SW480 (cell line): ENCODE measurements around the gene CAPG.

Experiments used
- DNase-seq: peaks from one replicate; pipeline ENCODE4 v3.0.0-alpha.2; 2016; ENCODE audit warnings: low spot score

Gene CAPG

DNA sequence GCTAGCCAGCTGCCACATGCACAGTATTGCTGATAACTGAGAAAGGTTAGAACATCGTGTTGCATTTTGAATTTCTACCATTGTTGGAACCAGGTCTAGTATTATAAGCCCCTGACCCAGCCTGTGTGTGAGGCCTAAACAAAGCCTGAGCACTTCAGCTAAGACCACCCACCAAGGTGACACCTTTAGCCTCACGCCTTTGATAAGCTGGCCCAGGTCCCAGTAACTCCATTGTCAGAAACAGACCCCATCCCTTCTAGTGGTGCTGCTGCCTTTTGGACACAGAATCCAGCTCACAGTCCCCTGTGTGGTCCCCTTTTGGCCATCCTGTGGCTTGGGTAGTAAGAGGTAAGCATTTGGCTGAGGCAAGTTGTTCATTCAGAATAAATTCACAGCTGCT, 54.0 kb downstream of the CAPG start:
- DNase-seq: no peak

DNA sequence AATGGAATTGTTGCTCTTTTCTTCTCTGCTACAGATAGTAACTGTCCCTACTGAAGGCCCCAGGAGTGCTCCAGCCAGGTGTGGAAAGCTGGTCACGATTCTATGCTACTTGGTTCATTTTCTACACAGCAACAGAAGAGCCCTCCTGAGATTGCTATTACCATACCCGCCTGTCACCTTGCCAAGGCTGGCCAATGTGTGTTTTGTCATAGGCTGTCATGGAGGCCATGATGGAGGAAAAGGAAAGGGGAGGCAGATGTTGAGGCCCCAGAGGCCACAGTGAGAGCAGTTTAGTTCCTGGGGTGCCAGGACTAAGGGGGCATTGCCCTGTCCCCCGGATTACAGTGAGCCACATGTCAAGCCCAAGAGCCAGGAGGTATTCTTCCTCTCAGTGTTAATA, 54.6 kb downstream of the CAPG start:
- DNase-seq: no peak

DNA sequence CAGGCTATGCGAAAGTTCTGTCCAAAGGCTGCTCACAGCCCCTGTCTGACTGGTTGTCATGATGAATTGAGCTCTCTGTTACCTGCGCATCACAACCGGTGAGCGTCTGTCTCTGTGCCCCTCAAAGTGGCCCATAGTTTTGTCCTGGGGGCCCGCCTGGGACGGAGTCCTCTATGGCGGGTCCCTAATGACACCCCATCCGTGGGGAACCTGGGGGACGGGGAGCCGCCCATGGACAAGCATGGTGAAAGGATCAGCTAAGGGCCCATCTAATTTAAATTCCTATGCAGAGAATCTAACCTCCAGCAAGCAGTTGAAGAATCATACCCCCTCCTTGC, 55.1 kb downstream of the CAPG start:
- DNase-seq: no peak

DNA sequence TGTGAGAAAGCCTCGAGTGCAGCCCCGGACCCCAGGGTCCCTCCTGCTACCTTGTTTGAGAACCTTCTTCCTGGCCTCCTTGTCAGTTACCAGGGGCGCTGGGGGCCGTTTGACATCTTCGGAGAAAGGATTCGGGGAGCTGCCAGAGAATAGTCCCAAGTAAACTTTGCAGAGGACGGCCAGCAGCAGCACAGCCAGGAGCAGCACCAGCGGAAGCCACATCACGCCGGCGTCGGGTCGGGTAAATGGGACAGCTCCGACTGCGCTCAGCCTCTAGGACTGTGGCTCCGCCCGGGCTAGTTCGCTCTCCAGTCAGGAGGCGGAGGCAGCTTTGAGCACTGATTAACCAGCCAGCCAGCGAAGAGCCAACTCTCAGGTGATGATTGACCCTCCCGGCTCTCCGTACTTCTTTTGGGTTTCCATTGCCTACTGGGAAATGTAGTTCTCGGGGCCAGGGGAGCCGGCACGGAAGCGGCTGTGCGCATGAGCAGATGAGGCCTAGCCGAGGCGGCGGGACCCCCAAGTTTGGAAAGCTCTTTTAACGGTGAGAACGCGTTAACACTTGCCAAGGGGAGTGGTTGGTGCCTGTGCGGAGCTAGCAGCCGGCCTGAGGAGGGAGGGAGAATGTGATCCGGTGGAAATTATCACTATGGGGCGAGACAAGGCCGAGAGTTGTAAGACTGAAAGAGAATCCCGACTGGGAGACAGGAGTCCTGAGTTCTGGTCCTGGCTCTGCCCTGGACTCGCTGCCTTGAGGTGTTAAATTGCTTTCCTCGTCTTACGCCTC, 55.7 kb downstream of the CAPG start, which contains the start of the genes ELMOD3 and RETSAT:
ELMOD3 (plus strand) TSS at position 484 of the 787 bp plus-strand sequence. CDS start 2,430 bp downstream, outside the sequence.
RETSAT (minus strand) TSS at position 243 of the 787 bp plus-strand sequence; CDS start at position 222, 21 bp downstream.
- DNase-seq: peak; percentile 100

DNA sequence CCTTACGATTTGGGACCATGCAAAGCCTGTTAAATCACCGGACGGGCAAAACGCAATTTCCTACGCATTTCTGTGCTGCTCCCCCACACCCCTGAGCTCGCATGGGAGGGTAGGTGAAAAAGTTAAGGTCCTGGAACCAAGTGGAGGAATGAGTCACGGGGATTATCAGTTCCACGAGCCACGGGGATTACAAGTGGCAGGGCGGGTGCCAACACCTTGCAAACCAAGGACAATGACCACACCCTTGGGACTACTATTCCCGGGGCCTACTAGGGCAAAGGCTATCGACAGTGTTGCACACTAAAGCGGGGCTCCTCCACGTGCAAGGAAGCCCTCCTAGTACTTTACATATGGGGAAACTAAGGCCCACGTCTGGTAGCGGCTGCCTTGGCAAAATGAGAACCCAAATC, 56.3 kb downstream of the CAPG start:
- DNase-seq: peak; percentile 58

DNA sequence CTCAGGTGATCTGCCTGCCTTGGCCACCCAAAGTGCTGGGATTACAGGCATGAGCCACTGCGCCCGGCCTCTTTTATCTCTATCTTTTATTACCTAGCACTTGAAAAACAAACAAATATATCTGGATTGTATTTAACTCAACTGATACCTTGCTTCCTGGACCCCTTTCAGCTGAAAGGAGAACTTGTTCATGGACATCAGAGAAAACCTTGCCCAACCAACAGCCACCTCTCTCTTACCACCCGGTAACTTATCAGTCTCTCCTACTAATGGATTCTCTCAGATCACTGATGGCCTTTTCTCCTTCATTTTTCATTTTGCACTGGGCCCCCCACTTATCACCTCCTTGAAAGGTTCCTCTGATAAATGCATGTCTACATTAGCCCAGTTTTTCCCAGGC, 62.6 kb downstream of the CAPG start:
- DNase-seq: no peak
